Astrocyte of the hippocampus (primary cell): ENCODE results near the gene METTL25.

Experiments used
- DNase-seq: peaks from one replicate; pipeline ENCODE4 v3.0.0; 2011; ENCODE audit warnings: low read depth, low spot score

METTL25 gene

GRCh38 chr12:82524641-82525040 is 166.3 kb downstream of the METTL25 start:
- DNase-seq = no peak

GRCh38 chr12:82525616-82526015 is 167.3 kb downstream of the METTL25 start:
- DNase-seq = no peak

GRCh38 chr12:82527165-82527780 is 168.9 kb downstream of the METTL25 start:
- peak; percentile 72 for DNase-seq
